ENCODE measurements around the gene CNTN1. TPM values are rescaled to one million over a fixed set of nuclear protein-coding genes. Genes with fewer than 3 reads are reported as not detected.
"Not testable (repeated sequence)": the region's sequence is repeated elsewhere in the genome, so short reads cannot be mapped to it uniquely, and the experiment has no call there.

CNTN1 gene
- total and polyA plus RNA-seq, 2 donors (not counting 1 experiment from before 2014, with no cell fraction given), result not detected

- Histone ChIP-seq H3K79me2 (ENCODE audit: control insufficient read depth, insufficient read depth, low read length) (no peaks in the 10 kb centered on the region), H3K9ac (ENCODE audit: low read length) (no peak overlapping the region), H3K4me3 (ENCODE audit: control extremely low read depth in 1 of 5, extremely low read depth in 1 of 5, insufficient read depth in 1 of 5, low read depth in 2 of 5, low read length in 4 of 5) (no peak overlapping the region), H3K4me2 (replicated peaks; ENCODE audit: low read depth, low read length, poor library complexity, severe bottlenecking) (no peak overlapping the region), H3K4me1 (ENCODE audit: control insufficient read depth in 2 of 2, insufficient read depth in 2 of 2, low read length in 2 of 2) (no peaks in the 10 kb centered on the region), H4K20me1 (ENCODE audit: control insufficient read depth, insufficient read depth, low read length, poor library complexity, severe bottlenecking) (no peaks in the 10 kb centered on the region), H3K36me3 (replicated peaks in 1 of 2; ENCODE audit: control extremely low read depth in 1 of 2, control insufficient read depth in 1 of 2, extremely low read depth in 1 of 2, insufficient read depth in 2 of 2, low read length in 1 of 2) (no peaks in the 10 kb centered on the region), H2AFZ (ENCODE audit: insufficient read depth, low read depth, low read length, poor library complexity, severe bottlenecking) (no peak overlapping the region), H3K27me3 (replicated peaks in 1 of 4; ENCODE audit: control extremely low read depth in 1 of 4, control insufficient read depth in 3 of 4, insufficient read depth in 4 of 4, low read length in 3 of 4) (no peaks in the 10 kb centered on the region), H3K27ac (ENCODE audit: low read length in 2 of 2) (no peak overlapping the region), H3K9me3 (ENCODE audit: control extremely low read depth in 1 of 3, control insufficient read depth in 2 of 3, insufficient read depth in 1 of 3, low read length in 2 of 3) (no peaks in the 10 kb centered on the region)
- ATAC-seq (ENCODE audit: low read depth) (no peak), DNase-seq (no peak)
- no peaks in the 10 kb centered on the region for H3K27me3 Mint-ChIP-seq
- no peak overlapping the region for H3K4me3 Mint-ChIP-seq
- intact Hi-C loops (cut with micrococcal nuclease), result no loop called here
- ChIA-PET CTCF (no interaction called here), POLR2A (no interaction called here)
- no peak overlapping the region for H3K27ac Mint-ChIP-seq
- WGBS (ENCODE audit: insufficient coverage), result 67% methylated on average over 2 of the region's 3 CpGs
- TF ChIP-seq CTCF (IDR thresholded peaks at IDR 0.05) (no peak), EZH2 (IDR thresholded peaks at IDR 0.05; ENCODE audit: borderline replicate concordance, insufficient read depth, low read depth, low read length, poor library complexity, severe bottlenecking) (no peak)
- peaks cover under 1% of the 10 kb centered on the region for H3K9me3 Mint-ChIP-seq (ENCODE audit: insufficient read depth)
- no peaks in the 10 kb centered on the region for H3K4me1 Mint-ChIP-seq
Observed at GRCh38 chr12:41074473-41074769, 382.2 kb downstream of the CNTN1 start.

GRCh38 chr12:41076114-41076513, 383.9 kb downstream of the CNTN1 start:
- Mint-ChIP-seq H3K4me3 (no peak overlapping the region), H3K9me3 (ENCODE audit: insufficient read depth) (peaks cover 8% of the 10 kb centered on the region), H3K4me1 (no peaks in the 10 kb centered on the region), H3K27me3 (no peaks in the 10 kb centered on the region), H3K27ac (no peak overlapping the region)
- no peaks in the 10 kb centered on the region for H3K4me1 ChIP-seq (ENCODE audit: control insufficient read depth in 2 of 2, insufficient read depth in 2 of 2, low read length in 2 of 2)
- no peaks in the 10 kb centered on the region for H3K36me3 ChIP-seq (replicated peaks in 1 of 2; ENCODE audit: control extremely low read depth in 1 of 2, control insufficient read depth in 1 of 2, extremely low read depth in 1 of 2, insufficient read depth in 2 of 2, low read length in 1 of 2)
- 88% methylated on average over 5 of the region's 7 CpGs for WGBS (ENCODE audit: insufficient coverage)
- no peak overlapping the region for H3K9ac ChIP-seq (ENCODE audit: low read length)
- H4K20me1 ChIP-seq (ENCODE audit: control insufficient read depth, insufficient read depth, low read length, poor library complexity, severe bottlenecking), result no peaks in the 10 kb centered on the region
- no peaks in the 10 kb centered on the region for H3K79me2 ChIP-seq (ENCODE audit: control insufficient read depth, insufficient read depth, low read length)
- no peak for TF ChIP-seq EZH2 (IDR thresholded peaks at IDR 0.05; ENCODE audit: borderline replicate concordance, insufficient read depth, low read depth, low read length, poor library complexity, severe bottlenecking)
- TF ChIP-seq CTCF (IDR thresholded peaks at IDR 0.05), result no peak
- no peak overlapping the region for H3K4me3 ChIP-seq (ENCODE audit: control extremely low read depth in 1 of 5, extremely low read depth in 1 of 5, insufficient read depth in 1 of 5, low read depth in 2 of 5, low read length in 4 of 5)
- H3K4me2 ChIP-seq (replicated peaks; ENCODE audit: low read depth, low read length, poor library complexity, severe bottlenecking), result no peak overlapping the region
- POLR2A ChIA-PET, result no interaction called here
- no peak overlapping the region for H2AFZ ChIP-seq (ENCODE audit: insufficient read depth, low read depth, low read length, poor library complexity, severe bottlenecking)
- CTCF ChIA-PET, result no interaction called here
- no peak overlapping the region for H3K27ac ChIP-seq (ENCODE audit: low read length in 2 of 2)
- ATAC-seq (ENCODE audit: low read depth), result no peak
- DNase-seq, result no peak
- H3K27me3 ChIP-seq (replicated peaks in 1 of 4; ENCODE audit: control extremely low read depth in 1 of 4, control insufficient read depth in 3 of 4, insufficient read depth in 4 of 4, low read length in 3 of 4), result no peaks in the 10 kb centered on the region
- H3K9me3 ChIP-seq (ENCODE audit: control extremely low read depth in 1 of 3, control insufficient read depth in 2 of 3, insufficient read depth in 1 of 3, low read length in 2 of 3), result peaks cover 0 to 8% (median 4%) of the 10 kb centered on the region in 3 donors
- intact Hi-C loops (cut with micrococcal nuclease), result no loop called here

DNA sequence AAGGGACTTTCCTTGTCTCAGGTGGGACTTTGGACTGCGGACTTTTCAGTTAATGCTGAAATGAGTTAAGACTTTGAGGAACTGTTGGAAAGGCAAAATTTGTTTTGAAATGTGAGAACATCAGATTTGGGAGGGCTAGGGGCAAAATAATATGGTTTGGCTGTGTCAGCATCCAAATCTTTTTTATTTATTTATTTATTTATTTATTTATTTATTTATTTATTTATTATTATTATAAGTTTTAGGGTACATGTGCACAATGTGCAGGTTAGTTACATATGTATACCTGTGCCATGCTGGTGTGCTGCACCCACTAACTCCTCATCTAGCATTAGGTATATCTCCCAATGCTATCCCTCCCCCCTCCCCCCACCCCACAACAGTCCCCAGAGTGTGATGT, 389.0 kb downstream of the CNTN1 start:
- H4K20me1 ChIP-seq (ENCODE audit: control insufficient read depth, insufficient read depth, low read length, poor library complexity, severe bottlenecking); H3K4me2 ChIP-seq (replicated peaks; ENCODE audit: low read depth, low read length, poor library complexity, severe bottlenecking); H3K9me3 Mint-ChIP-seq (ENCODE audit: insufficient read depth); H3K4me3 ChIP-seq (ENCODE audit: control extremely low read depth in 1 of 5, extremely low read depth in 1 of 5, insufficient read depth in 1 of 5, low read depth in 2 of 5, low read length in 4 of 5); H3K27ac Mint-ChIP-seq; POLR2A ChIA-PET; H3K9ac ChIP-seq (ENCODE audit: low read length); H3K4me3 Mint-ChIP-seq; H3K4me1 Mint-ChIP-seq; DNase-seq; H3K9me3 ChIP-seq (ENCODE audit: control extremely low read depth in 1 of 3, control insufficient read depth in 2 of 3, insufficient read depth in 1 of 3, low read length in 2 of 3); H3K36me3 ChIP-seq (replicated peaks in 1 of 2; ENCODE audit: control extremely low read depth in 1 of 2, control insufficient read depth in 1 of 2, extremely low read depth in 1 of 2, insufficient read depth in 2 of 2, low read length in 1 of 2); H2AFZ ChIP-seq (ENCODE audit: insufficient read depth, low read depth, low read length, poor library complexity, severe bottlenecking); H3K27me3 ChIP-seq (replicated peaks in 1 of 4; ENCODE audit: control extremely low read depth in 1 of 4, control insufficient read depth in 3 of 4, insufficient read depth in 4 of 4, low read length in 3 of 4); CTCF ChIA-PET; ATAC-seq (ENCODE audit: low read depth); H3K79me2 ChIP-seq (ENCODE audit: control insufficient read depth, insufficient read depth, low read length); H3K4me1 ChIP-seq (ENCODE audit: control insufficient read depth in 2 of 2, insufficient read depth in 2 of 2, low read length in 2 of 2); H3K27ac ChIP-seq (ENCODE audit: low read length in 2 of 2); H3K27me3 Mint-ChIP-seq; intact Hi-C loops (cut with micrococcal nuclease): not testable (repeated sequence)
- WGBS (ENCODE audit: insufficient coverage), result 0% methylated on average over 1 of the region's 1 CpG
